HG03196 (cell line): ENCODE results near the gene OPALIN.

Source experiments
- ATAC-seq: cut with Tn5 transposase; IDR thresholded peaks from one replicate; pipeline ENCODE4 v1.9.1; 2021; ENCODE audit not compliant: unreplicated experiment

Gene OPALIN, protein sequence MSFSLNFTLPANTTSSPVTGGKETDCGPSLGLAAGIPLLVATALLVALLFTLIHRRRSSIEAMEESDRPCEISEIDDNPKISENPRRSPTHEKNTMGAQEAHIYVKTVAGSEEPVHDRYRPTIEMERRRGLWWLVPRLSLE

GRCh38 chr10:96358851-96359540 is at the start of gene OPALIN:
TSS of gene OPALIN (minus strand) at chr10:96359002. CDS start at chr10:96358896, 106 bp downstream.
- ATAC-seq = no peak

DNA sequence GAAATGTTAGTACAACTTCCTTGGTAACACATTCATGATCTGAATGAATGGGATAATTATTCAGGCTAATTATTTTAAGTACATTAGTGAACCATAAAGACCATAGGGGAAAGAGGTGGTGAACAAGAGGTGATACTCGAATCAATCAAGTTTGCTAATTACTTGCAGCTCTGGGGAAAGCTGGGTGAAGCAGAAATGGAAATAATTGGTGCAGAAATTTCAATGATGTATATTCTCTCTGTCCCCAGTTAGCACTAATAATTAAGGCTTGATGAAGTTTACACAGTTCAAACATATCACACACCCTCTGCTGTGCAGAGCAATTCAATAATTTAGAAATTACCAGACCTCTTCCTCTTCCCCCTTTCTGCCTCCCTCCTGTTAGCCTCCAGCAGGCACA is 49.4 kb upstream of the OPALIN start:
- no peak for ATAC-seq

DNA sequence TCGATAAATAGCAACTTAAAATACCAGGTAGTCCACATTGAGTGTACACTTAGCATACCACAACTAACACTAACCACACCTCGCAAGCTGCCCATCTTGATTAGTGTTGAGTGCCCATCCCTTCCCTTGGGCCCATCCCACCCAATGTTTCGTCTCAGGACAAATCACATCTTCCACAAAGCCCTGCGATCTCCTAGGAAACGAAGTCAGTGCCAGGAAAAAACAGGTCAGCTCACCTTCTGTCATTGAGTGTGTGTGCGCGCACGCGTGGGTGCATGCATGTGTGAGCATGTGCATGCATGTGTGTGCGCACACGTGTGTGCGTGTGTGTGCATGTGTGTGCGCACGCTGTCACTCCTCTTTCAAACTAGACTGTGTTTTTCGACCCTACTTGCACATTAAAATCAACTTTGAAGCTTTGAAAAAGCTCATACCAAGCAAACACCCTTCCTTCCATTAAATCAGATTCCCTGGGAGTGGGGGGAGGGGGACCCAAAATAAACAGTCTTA is 48.8 kb upstream of the OPALIN start:
- ATAC-seq = no peak

- ATAC-seq = no peak
These were observed 47.3 kb upstream of the OPALIN start for GRCh38 chr10:96406091-96406490.

- ATAC-seq = no peak
These were observed 43.9 kb upstream of the OPALIN start for GRCh38 chr10:96402417-96403305.

GRCh38 chr10:96401036-96401435 is 42.2 kb upstream of the OPALIN start:
- ATAC-seq = no peak

DNA sequence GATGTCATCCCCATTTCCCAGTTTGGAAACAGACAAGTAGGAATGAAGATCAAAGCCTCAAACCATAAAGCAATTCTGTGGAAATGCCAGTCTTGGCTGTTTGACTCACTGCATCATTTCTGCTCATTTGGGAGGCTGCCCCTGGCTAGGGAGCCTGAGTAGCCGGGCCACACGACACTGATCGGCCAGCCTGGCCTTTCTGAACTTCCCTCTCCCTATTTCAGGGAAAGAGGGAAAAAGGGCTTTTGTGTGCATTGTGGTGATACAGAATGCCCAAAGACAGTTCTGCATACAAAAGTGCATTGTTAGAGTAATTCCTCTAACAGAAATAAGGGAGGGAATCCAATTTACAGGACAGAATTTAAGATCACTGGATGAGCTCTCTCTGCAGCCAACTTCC is 41.7 kb upstream of the OPALIN start:
- no peak for ATAC-seq

DNA sequence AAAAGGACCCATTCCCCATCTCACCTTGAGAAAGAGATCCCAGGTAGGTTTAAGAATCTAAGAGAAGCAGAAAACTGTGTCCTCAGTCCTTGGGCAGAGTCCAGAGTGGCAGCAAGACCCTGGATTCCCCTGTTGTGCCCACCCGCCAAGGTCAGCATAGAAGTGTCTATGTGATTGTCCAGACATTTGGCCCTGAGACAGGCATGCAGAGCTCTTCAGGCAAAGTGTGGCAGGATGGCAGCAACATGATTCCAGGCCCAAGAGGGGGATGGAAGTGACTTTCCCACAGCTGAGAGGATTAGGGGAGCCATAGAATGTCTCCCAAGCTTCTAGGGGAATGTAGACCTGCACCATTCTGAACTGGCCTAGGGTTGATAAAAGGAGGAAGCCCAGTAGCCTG is 39.1 kb upstream of the OPALIN start:
- ATAC-seq = no peak

- ATAC-seq = no peak
These were observed 37.4 kb upstream of the OPALIN start for GRCh38 chr10:96395931-96396877.

DNA sequence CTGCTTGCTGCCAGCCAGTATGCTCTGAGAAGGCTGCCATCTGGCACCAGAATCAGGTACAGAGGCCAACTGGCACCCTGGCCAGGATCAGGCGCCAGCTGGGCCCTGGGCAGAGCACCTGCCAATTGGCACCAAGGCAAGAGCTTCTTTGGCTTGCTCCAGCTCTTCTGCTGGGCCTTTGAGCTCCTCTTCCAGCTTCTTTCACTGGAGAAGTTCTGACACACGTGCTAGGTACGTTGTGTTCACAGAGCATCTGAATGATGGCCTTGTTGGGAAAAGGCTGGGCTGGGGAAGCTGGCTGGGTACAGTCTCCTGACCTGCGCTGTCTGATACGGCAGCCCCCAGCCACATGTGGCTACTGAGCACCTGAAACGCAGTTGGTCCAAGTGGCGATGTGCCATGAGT is 31.7 kb upstream of the OPALIN start:
- no peak for ATAC-seq

DNA sequence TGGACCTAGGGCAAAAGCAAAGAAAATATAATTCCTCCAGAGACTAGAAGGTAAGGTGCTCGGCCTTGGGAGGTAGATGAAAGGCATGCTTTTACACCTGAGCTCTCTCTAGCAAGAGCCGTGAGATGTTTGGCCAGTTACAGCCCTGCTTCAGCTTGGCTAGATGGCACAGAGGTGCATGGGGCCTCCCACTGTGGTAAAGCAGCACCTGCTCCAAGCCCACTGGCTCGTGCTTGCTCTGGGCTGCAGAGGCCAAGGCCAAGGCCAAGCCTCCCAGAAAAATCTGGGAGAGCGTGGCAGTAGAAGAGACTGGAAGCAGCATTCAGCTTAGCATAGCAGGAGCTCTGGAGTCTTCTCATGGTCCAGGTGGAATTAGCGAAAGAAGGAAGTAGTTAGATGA is 31.0 kb upstream of the OPALIN start:
- ATAC-seq = no peak

- ATAC-seq = no peak
These were observed 28.8 kb upstream of the OPALIN start for GRCh38 chr10:96387601-96388000.

DNA sequence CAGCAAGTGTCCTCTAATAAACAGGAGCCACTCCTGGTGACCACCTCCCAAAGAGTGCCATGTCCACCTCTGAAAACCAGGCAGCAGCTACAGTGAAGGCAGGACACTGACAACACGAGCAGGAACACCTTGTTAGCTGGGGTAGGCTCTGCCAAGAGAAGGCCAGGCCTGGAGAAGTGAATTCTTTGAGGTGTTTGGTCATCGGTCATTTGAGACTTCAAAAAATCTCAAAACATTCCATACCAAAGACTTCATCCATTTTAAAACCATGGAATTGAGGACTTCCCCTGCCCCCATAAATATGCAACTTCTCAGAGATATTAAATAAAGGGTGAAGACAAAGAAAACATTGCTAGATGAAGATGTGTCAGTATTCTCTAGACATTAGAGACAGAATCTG is 28.4 kb upstream of the OPALIN start:
- ATAC-seq = no peak

GRCh38 chr10:96384506-96384905 is 25.7 kb upstream of the OPALIN start:
- no peak for ATAC-seq

DNA sequence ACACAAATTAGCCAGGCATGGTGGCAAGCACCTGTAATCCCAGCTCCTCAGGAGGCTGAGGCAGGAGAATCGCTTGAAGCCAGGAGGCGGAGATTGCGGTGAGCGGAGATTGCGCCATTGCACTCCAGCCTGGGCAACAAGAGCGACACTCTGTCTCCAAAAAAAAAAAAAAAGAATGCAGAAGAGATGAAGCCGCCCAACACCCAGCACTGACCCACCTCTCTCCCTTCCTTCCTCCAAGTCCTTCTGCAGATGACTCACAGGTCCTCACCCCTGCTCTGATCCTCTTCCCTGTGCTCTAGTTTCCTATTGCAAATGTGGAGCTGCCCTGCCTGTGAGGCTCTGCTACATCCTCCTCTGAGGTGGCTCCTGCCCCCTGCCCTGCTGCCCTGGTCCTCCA is 22.0 kb upstream of the OPALIN start:
- ATAC-seq = no peak

DNA sequence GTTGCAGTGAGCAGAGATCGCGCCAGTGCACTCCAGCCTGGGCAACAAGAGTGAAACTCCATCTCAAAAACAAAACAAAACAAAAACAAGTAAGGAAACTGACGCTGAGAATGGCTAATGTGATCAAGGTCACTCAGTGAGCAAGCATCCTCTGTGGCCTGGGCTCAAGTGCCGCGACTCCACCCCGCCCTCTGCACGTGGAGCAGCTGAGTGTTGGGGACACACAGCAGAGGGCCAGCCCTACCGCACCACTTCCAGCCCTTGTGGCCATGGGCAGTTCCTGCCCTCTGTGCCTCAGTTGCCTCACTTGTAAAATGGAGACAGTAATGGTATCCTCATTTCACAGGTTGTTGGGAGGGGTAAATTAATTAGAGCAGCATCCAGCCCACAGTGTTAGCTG is 21.0 kb upstream of the OPALIN start:
- ATAC-seq = no peak

DNA sequence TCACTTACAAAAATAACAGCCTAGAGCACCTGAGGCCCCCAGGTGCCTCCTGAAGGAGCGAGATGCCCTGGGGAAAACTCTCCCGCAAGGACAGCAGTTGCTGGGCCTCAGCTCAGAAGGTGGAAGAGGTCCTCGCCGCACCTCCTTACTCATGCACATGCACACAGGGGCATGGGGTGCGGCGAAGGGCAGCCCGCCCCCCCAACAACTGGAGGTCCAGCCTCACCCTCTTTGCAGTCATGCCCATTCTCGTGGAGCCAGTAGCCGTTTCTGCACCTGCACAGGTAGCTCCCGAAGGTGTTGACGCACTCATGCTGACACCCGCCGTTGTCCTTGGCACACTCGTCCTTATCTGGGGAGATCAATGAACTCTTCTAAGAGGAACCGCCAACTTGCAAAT is 19.9 kb upstream of the OPALIN start:
- no peak for ATAC-seq

DNA sequence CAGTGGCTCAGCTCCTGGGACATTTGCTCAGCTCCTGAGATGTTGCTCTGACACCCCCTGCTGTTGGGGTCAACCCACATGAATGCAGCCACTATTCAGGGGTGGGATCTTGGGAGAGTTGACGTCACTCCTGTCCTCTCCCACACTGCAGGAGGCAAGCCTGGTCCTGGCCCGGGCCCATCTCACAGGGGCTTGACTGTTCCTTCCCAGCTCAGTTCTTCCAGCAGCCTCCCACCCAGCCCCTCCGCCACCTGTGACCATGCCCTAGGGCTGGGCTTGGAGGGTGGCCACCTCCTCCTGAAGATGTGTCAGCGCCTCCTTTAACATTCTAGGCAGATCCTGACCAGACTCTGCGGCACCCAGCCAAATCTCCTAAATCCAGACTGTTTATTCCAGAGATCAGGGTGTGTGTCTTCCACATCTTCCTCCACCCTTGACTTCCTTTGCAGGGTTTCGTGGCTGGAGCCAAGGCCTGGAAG is 19.1 kb upstream of the OPALIN start:
- no peak for ATAC-seq

- ATAC-seq = no peak
These were observed 17.7 kb upstream of the OPALIN start for GRCh38 chr10:96376483-96376882.

GRCh38 chr10:96374985-96375830 is 16.4 kb upstream of the OPALIN start:
- peak; percentile 65 for ATAC-seq
